Measurements from ENCODE around the gene CDC6.

- TF ChIP-seq CTCF (IDR thresholded peaks at IDR 0.05 in 4 of 5, conservative IDR thresholded peaks at IDR 0.05 in 1 of 5) (no peak), POLR2A (IDR thresholded peaks at IDR 0.05) (no peak)
These were observed 25.4 kb downstream of the CDC6 start for GRCh38 chr17:40312893-40313667.

Data from gastrocnemius medialis (tissue), 4 donors.